ENCODE data around the gene DAPK1.

DAPK1 gene

GRCh38 chr9:87751423-87751822, 253.8 kb downstream of the DAPK1 start:
- DNase-seq = no peak

- no peak for DNase-seq
Observed at GRCh38 chr9:87751868-87752267, 254.2 kb downstream of the DAPK1 start.

- DNase-seq = no peak
Observed at GRCh38 chr9:87753313-87753712, 255.6 kb downstream of the DAPK1 start.
